22Rv1 (cell line): Measurements from ENCODE around the gene XPNPEP1.

ENCODE experiments used
- CTCF ChIP-seq: fragments of 450-650 bp; IDR thresholded peaks from 2 replicates; pipeline ENCODE4 v1.5.1; 2017; ENCODE audit warnings: mild to moderate bottlenecking
- ZFX ChIP-seq: fragments of 450-650 bp; IDR thresholded peaks from 2 replicates; pipeline ENCODE4 v1.6.1; 2017; ENCODE audit warnings: antibody characterized with exemption, borderline replicate concordance

DNA sequence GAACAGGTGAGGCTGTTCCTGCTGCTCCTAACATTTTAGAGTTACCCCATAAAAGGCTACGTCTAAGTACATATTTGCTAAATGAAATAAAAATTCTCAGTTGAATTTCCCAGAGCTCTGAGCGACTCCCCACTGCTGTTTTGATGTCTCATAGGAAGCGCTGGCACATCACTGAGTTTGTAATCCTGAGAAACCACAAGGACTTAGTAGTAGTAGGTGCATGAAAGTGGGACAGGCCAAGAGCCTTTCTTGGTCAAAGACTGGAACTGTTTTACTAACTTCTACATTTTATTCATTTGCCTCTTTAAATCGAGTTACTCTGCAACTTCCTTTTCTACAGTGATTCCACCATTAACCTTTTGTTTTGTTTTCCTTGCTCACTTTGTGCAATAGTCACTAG lies 85.9 kb downstream of the XPNPEP1 start:
- TF ChIP-seq CTCF = no peak
- TF ChIP-seq ZFX = no peak
